Endothelial cell (in vitro differentiated cells): ENCODE data around the gene GCLM. TPM values are rescaled to one million over a fixed set of nuclear protein-coding genes. Genes with fewer than 3 reads are reported as not detected.
"Not testable (repeated sequence)": the region's sequence is repeated elsewhere in the genome, so short reads cannot be mapped to it uniquely, and the experiment has no call there.

Experiments used
- DNase-seq: peaks from one replicate; pipeline ENCODE4 v3.0.0; 2021; ENCODE audit warnings: low spot score
- H3K27ac Mint-ChIP-seq: one replicate; pipeline ENCODE4 v1.8.0; 2021; ENCODE audit warnings: mixed read lengths, inconsistent platforms; ENCODE audit not compliant: unreplicated experiment
- H3K27me3 Mint-ChIP-seq: one replicate; pipeline ENCODE4 v1.8.0; 2021; ENCODE audit warnings: mild to moderate bottlenecking, moderate library complexity, mixed read lengths, inconsistent platforms; ENCODE audit not compliant: unreplicated experiment
- H3K36me3 Mint-ChIP-seq: one replicate; pipeline ENCODE4 v1.8.0; 2021; ENCODE audit warnings: mild to moderate bottlenecking, low read depth, mixed read lengths, inconsistent platforms; ENCODE audit not compliant: unreplicated experiment
- H3K4me1 Mint-ChIP-seq: one replicate; pipeline ENCODE4 v1.8.0; 2021; ENCODE audit warnings: mild to moderate bottlenecking, mixed read lengths, inconsistent platforms; ENCODE audit not compliant: unreplicated experiment
- H3K4me3 Mint-ChIP-seq: one replicate; pipeline ENCODE4 v1.8.0; 2021; ENCODE audit warnings: mild to moderate bottlenecking, mixed read lengths, inconsistent platforms; ENCODE audit not compliant: unreplicated experiment
- H3K9me3 Mint-ChIP-seq: one replicate; pipeline ENCODE4 v1.8.0; 2021; ENCODE audit warnings: mixed read lengths, inconsistent platforms; ENCODE audit not compliant: unreplicated experiment
- total RNA-seq: library from RNA; stranded (reverse); fragmentation: NEBNext Ultra II Directional; extraction: Animal tissue kit (Norgen Biotek cat#: 25700); gene quantifications from one replicate; pipeline ENCODE4 v1.2.1, GENCODE V29; 2021; ENCODE audit not compliant: unreplicated experiment
- TF ChIP-seq, protein P1 (sequence below): fragments of 200-600 bp; sonication (generic); IDR thresholded peaks from one replicate; pipeline ENCODE4 v1.5.0; 2021; ENCODE audit warnings: antibody characterized with exemption; ENCODE audit not compliant: unreplicated experiment

GCLM gene
- total RNA-seq, 1 donor from 2014 or later: 17.1 TPM

DNA sequence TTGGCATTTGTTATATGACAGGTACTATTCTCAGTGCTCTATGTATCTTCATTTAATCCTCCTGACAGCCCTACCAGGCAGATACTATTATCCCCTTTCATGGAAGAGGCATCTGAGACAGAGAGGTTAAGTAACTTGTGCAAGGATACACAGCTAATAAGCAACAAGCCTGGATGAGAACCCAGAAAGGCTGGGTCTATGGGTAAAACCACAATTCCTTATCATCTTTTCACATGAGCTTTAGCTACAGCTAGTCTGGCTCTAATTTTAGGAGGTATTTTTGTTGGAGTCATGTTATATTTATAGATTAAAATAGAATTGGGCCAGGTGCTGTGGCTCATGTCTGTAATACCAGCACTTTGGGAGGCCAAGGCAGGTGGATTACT is 57.9 kb downstream of the GCLM start:
- Mint-ChIP-seq H3K9me3 (peaks cover 16% of the 10 kb centered on the region), H3K27ac (no peak overlapping the region), H3K36me3 (peaks cover 20% of the 10 kb centered on the region), H3K4me1 (peaks cover 9% of the 10 kb centered on the region), H3K4me3 (no peak overlapping the region), H3K27me3 (peaks cover 12% of the 10 kb centered on the region)
- no peak for DNase-seq
- TF ChIP-seq, protein P1, sequence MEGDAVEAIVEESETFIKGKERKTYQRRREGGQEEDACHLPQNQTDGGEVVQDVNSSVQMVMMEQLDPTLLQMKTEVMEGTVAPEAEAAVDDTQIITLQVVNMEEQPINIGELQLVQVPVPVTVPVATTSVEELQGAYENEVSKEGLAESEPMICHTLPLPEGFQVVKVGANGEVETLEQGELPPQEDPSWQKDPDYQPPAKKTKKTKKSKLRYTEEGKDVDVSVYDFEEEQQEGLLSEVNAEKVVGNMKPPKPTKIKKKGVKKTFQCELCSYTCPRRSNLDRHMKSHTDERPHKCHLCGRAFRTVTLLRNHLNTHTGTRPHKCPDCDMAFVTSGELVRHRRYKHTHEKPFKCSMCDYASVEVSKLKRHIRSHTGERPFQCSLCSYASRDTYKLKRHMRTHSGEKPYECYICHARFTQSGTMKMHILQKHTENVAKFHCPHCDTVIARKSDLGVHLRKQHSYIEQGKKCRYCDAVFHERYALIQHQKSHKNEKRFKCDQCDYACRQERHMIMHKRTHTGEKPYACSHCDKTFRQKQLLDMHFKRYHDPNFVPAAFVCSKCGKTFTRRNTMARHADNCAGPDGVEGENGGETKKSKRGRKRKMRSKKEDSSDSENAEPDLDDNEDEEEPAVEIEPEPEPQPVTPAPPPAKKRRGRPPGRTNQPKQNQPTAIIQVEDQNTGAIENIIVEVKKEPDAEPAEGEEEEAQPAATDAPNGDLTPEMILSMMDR: no peak

DNA sequence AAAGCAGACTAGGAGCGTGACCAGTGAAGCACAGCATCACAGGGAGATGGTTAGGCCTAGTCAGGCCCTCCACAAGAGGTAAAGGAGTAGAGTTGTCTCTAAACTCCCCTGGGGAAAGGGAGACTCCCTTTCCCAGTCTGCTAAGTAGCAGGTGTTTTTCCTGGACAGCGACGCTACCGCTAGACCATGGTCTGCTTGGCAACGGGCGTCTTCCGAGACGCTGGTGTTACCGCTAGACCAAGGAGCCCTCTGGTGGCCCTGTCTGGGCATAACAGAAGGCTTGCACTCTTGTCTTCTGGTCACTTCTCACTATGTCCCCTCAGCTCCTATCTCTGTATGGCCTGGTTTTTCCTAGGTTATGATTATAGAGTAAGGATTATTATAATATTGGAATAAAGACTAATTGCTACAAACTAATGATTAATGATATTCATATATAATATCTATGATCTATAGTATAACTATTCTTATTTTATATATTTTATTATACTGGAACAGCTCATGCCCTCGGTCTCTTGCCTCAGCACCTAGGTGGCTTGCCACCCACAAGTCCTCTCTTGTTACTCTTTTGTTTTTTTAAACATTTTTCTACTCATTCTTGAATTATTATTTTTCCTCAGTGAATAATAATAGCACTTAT is 58.4 kb downstream of the GCLM start:
- not testable (repeated sequence) for H3K4me3 Mint-ChIP-seq, H3K27ac Mint-ChIP-seq
- Mint-ChIP-seq H3K9me3 (peaks cover 16% of the 10 kb centered on the region), H3K36me3 (peaks cover 20% of the 10 kb centered on the region), H3K27me3 (peaks cover 15% of the 10 kb centered on the region), H3K4me1 (peaks cover 12% of the 10 kb centered on the region)
- peak; percentile 64 for DNase-seq
- TF ChIP-seq, protein P1: peak; percentile 70

DNA sequence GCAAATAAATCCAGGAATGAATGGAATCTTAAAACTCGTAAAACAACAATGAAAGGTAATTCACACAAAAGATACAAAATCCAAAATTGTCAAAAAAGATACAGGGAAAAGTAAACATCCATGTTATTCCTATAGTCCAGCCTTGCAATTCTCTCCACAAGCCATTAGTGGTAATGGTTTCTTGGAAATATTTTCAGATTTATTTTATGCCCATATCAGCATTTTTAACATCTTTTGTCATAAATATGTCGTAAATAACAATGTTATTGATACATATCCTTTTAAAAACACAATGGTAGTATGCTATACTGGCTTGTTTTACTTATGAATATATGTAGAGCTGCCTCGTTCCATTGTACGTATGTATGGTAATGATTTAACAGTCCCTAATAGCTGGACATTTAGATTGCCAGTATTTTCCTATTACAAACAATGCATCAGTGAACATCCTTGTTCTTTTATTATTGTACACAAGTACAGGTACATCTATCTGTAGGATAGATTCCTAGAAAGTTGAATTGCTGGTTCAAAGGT is 60.8 kb downstream of the GCLM start:
- peaks cover 18% of the 10 kb centered on the region for H3K4me1 Mint-ChIP-seq
- H3K27ac Mint-ChIP-seq: peak overlapping the region; percentile 90
- TF ChIP-seq, protein P1: no peak
- H3K36me3 Mint-ChIP-seq: peaks cover 9% of the 10 kb centered on the region
- peak overlapping the region; percentile 94 for H3K4me3 Mint-ChIP-seq
- no peak for DNase-seq
- H3K9me3 Mint-ChIP-seq: peaks cover 4% of the 10 kb centered on the region
- peaks cover 16% of the 10 kb centered on the region for H3K27me3 Mint-ChIP-seq

DNA sequence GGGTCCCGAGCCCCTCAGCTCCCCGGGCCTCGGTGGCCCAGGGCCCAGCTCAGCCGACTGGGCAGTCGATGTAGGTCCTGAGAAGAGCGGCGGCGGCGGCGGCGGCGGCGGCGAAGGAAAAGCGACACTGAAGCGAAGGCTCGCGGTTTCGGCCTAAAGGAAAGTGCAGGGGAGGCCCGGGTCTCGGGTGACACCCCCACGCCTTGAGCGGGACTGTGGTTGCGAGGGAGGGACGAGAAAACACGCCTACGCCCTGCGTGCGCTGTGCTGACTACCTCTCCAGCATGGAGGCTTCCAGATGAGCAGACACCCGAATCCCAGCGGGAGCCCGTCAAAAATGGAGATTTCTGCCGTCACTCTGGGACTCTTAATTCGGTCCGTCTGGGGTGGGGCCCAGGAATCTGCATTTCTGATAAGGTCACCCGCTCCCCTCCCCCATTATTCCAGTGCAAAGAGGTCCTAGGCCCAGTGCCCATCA is 61.4 kb downstream of the GCLM start:
- peaks cover 4% of the 10 kb centered on the region for H3K9me3 Mint-ChIP-seq
- peaks cover 18% of the 10 kb centered on the region for H3K4me1 Mint-ChIP-seq
- DNase-seq: peak; percentile 59

More for the DNA sequence above, 61.4 kb downstream of the GCLM start:
- Mint-ChIP-seq H3K27me3 (peaks cover 16% of the 10 kb centered on the region), H3K4me3 (peak overlapping the region; percentile 94), H3K36me3 (peaks cover 9% of the 10 kb centered on the region), H3K27ac (peak overlapping the region; percentile 90)
- TF ChIP-seq, protein P1: no peak
